Pulmonary artery endothelial cell (primary cell): ENCODE measurements around the gene ZIC5. TPM values are rescaled to one million over a fixed set of nuclear protein-coding genes. Genes with fewer than 3 reads are reported as not detected.
A peak's percentile ranks its signal among the peaks of the same experiment; 100 is the strongest.

Source experiments
- DNase-seq: peaks from one replicate; pipeline ENCODE4 v3.0.0-alpha.2; 2011; ENCODE audit warnings: low read depth, low spot score
- total RNA-seq: library from RNA; depleted of rRNA; stranded (reverse); fragments of >200 nt; gene quantifications from 2 replicates; pipeline ENCODE4 v1.2.3, GENCODE V29; 2014

The ZIC5 gene
- total RNA-seq, 1 donor from 2014 or later = not detected

DNA sequence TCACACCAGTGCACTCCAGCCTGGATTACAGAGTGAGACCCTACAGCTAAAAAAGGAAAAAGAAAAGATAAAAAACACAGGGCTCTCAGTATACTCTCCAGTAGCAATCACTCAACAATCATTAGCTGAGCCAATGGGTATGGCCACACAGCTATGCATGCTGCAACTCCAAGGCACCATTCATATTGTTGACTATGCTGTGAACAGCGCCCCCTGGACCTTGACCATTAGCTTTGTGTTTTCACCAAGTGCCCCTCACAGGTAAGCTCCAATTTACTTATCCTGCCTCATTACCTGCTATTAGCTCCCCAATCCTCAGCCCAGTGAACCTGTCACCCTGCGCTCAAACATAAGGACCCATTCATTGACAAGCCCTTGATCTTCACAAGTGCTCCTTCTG is 35.8 kb downstream of the ZIC5 start:
- no peak for DNase-seq

DNA sequence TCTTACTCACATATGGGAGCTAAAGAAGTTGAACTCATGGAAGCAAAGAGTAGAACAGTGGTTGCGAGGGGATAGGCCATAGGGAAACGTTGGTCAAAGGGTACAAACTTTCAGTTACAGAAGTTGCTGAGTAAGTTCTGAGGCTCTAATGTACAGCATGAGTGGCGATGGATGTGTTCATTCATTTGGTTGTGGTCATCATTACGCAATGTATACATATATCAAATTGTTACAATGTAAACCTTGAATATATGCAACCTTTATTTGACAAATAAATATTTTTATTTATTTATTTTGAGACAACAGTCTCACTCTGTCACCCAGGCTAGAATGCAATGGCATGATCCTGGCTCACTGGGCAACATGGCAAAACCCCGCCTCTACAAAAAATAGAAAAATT is 38.7 kb downstream of the ZIC5 start:
- no peak for DNase-seq

DNA sequence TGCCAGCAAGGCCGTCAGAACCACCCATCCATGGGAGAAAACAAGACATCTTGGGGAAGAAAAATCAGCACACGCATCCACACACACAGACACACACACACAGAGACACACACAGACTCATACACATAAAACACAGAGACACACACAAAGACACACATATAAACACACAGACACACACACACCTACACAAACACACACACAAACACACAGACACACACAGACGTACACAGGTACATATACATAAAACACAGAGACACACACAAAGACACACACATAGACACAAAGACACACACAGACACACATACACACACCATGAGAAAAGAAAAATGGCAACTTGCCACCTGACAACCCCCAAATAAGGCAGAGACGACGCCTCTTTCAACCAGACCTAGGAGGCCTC is 40.6 kb downstream of the ZIC5 start:
- no peak for DNase-seq

DNA sequence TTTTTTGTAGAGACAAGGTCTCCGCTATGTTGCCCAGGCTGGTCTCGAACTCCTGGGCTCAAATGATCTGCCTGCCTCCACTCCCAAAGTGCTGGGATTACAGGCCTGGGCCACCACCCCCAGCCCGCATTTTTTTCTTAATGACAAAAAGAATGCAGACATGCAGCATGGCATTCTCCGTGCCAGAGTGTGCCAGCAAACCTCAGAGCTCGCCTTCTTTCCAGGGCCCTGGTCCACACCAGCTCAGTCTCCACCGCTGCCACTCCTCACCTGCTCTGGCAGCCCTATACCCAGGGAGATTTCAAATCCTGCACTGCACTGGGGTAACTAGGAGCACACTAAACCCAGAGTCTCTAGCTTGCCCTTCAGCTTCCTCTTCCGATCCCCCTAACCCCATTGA is 41.7 kb downstream of the ZIC5 start:
- DNase-seq = no peak

DNA sequence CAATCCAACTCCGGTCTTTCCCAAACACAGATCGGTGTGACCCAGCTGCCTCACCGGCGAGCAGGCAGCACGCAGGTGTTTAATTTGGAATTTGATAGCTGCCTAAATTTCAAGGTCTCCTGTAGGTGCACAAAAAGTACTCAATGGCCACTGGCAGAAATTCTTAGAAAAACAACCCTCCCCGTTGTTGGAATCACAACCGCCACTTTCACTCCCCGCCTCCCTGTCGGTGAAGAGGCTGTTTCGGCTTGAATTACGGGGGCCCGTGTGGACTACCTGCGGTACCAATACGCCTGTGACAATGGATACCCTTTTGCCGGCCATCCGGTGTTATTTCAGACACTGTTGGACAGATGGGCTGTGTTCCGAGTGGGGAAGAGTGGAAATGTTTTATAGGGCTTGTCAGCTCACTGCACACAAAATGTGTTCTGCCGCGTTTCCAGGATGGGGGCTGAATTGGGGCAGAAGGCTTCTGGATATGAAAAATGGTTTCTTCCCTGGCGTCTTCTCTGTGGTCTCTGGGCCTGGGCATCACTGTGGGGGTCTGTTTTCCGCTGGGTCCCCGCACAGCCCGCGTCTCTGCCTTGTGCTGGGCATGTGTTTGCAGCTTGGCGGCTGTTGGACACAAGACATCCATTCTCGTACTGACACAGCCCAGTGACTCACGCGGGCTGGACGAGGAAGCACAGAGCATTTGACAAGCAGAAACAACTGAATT is 45.4 kb downstream of the ZIC5 start:
- DNase-seq = no peak

DNA sequence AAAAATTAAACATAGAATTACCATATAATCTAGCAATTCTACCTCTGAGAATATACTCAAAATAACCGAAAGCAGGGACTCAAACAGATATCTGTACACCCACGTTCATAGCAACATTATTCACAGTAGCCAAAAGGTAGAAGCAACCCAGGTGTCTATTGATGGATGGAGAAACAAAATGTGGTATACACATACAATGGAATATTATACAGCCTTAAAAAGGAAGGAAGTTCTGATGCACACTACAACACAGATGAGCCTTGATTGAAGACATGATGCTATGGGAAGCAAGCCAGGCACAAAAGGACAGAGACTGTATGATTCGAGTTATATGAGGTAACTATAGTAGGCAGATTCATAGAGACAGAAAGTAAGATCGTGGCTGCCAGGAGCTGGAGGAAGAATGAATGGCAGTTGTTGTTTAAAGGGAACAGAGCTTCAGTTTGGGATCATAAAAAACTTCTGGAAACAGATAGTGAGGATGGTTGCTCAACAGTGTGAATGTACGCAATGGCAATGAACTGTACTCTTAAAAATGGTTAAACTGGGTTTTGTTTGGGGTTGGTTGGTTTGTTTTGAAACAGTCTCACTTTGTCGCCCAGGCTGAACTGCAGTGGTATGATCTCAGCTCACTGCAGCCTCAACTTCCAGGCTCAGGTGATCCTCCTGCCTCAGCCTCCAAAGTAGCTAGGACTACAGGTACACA is 47.5 kb downstream of the ZIC5 start:
- DNase-seq = no peak

DNA sequence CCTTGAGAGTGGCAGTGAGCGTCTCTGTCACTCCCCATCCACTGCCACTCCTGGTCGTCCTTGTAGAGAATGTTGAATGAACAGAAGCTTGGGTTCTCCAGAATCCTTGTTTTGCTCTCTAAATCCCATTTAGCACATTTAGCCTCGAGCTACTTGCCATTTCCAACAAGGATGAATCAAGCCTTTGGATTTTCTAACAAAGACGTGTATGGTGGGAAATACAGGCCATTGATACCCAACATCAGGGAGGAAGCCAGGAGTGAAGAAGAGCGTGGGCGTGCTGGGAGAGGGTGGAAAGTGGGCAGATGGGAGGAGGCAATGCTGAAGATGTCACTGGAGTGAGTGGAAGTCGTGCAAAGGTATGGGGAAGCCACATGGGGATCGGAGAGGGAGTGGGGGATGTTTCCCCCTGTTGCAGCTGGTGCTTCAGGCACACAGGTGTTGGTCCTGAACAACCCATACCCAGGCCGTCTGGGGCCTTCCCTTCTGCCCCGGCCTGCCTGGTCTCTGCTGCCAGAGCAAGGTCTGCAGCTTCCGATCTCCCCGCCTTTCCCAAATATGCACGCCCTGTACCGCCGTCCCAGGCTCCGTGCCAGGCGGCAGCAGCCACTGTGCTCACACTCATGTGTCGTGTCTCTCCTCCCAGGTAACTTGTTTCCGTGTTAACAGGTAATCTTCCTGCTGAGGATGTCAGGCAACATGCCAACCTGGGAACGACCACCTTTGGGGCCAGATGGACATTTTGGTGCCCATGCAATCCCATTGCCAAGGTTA is 48.7 kb downstream of the ZIC5 start:
- no peak for DNase-seq

DNA sequence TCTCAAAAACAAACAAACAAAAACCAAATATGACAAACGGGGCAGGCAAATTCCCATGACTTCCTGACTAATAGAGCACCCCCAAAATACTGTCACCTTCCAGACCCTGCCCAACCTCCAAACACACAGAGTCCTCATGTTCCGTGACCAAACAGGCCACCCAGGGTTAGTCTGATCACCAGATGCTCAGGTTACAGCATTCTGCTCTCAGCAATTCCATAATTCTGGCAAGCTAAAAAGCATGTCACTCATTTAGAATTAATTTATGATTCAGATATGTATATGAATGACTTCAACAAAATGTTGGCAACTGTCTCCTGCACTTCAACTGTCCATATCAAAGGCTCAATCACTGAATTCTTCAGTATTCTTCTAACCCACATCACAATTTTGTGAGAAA is 52.4 kb downstream of the ZIC5 start:
- DNase-seq = no peak

DNA sequence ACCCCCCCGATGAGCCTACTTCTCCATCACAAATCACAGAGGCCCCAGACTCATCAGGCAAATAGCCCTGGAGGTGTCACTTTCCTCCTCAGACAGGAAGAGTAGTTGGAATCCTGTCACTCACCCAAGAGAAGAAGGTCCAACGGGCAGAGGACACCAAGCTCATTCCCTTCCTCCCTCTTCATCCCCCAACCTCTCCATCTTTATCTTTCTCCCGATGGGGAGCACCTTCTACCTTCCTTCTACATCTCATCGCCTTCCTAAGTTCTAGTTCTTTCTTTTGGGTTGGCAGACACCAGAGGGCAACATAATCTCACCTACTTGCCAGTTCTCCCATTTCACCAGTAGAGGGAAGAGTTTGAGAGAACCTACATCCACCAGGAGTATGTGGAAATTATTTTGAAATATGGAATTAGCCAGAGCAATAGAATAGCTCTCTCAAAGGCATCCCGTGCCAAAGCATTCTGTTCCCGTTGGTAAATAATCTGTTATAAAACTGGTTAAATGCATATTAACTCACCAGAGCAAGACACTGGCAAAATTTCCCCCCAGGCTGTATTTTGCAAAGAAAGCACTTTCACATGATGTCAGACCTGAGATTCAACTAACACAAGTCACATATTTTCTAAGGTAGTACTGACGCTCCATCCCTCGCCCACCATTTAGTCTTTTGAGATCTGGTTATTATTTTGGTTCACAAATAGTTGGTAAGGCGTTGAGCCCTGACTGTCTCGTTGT is 55.0 kb downstream of the ZIC5 start:
- DNase-seq = peak; percentile 41

DNA sequence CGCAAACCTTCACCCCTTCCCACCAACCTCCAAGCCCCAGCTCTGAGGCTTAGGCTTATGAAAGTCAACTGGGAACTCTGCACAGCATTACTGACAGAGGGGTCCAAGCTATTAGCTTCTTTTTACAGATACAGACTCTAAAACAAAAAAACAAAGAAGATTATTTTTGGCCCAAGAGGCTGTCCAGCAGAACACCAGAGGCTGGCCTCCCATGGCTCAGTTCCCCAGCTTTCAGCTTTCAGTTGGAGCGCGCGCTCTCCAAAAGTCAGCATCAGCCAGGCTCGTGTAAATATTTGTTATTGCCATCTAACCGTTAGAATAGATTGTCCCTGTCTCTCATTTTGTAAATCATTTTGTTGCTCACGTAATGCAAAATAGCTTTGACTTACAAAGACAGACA is 58.4 kb downstream of the ZIC5 start:
- no peak for DNase-seq

Other genes with a start within 250 kb of the ZIC5 start
- not detected in 2 replicates for gene ZIC2, start 10.0 kb upstream of the ZIC5 start, total RNA-seq
- 23.3 and 28.6 TPM in 2 replicates for gene PCCA, start 117.3 kb upstream of the ZIC5 start, total RNA-seq